ENCODE results near the gene PLEK2.
A peak's percentile ranks its signal among the peaks of the same experiment; 100 is the strongest.

Gene PLEK2

DNA sequence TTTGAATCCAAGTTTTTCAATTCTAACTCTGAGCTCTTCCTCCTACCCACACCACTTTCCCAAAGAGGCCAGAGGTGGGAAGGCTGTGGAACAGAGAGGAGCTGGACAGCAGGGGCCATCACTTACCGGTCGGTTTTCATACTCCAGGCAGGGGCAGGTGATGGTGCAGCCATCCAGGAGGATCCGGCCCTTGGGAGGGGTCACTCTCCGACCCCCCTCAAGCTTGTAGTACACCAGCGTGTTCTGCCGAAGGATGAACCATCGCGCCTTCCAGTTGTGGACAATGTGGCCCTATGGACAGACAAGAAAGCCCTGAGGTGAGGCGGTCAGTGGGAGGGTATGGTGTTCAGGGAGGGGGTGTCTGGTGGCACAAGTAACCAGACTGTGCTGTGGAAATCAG is 14.4 kb downstream of the PLEK2 start:
- Histone ChIP-seq H4K91ac (ENCODE audit: low read length) (no peak overlapping the region), H2BK12ac (ENCODE audit: low read length in 2 of 2) (no peak overlapping the region), H3K4me1 (ENCODE audit: control insufficient read depth, insufficient read depth, low read depth, low read length) (peaks cover 14% of the 10 kb centered on the region), H3K14ac (ENCODE audit: low read length in 2 of 2) (no peak overlapping the region), H3K4ac (ENCODE audit: low read depth in 1 of 2, low read length in 2 of 2) (no peak overlapping the region), H3K27me3 (ENCODE audit: control insufficient read depth in 1 of 2, insufficient read depth in 1 of 2, low read length in 2 of 2) (no peaks in the 10 kb centered on the region), H3K9me3 (ENCODE audit: control insufficient read depth, low read length) (no peaks in the 10 kb centered on the region), H4K8ac (ENCODE audit: low read length) (no peak overlapping the region), H2AFZ (ENCODE audit: low read depth, low read length) (no peak overlapping the region), H2BK5ac (ENCODE audit: low read depth, low read length, poor library complexity, severe bottlenecking) (no peak overlapping the region), H2AK5ac (ENCODE audit: low read length, severe bottlenecking) (no peak overlapping the region), H2BK120ac (ENCODE audit: low read depth, low read length) (no peak overlapping the region), H3K23ac (ENCODE audit: low read length in 2 of 2) (no peak overlapping the region), H3K9ac (ENCODE audit: low read length) (no peak overlapping the region), H2BK15ac (ENCODE audit: low read depth, poor library complexity, severe bottlenecking) (no peak overlapping the region), H3K4me3 (ENCODE audit: insufficient read depth in 1 of 2, low read depth in 1 of 2, low read length in 2 of 2) (no peak overlapping the region), H3K27ac (ENCODE audit: low read length, poor library complexity, severe bottlenecking) (no peak overlapping the region), H3K79me1 (replicated peaks; ENCODE audit: low read length, poor library complexity, severe bottlenecking) (no peaks in the 10 kb centered on the region), H3K36me3 (ENCODE audit: control insufficient read depth in 1 of 2, insufficient read depth in 2 of 2, low read depth in 1 of 2, low read length in 2 of 2) (peaks cover 0 to 10% of the 10 kb centered on the region in 2 experiments), H3K18ac (ENCODE audit: low read depth in 1 of 2, low read length in 2 of 2) (no peak overlapping the region), H3K4me2 (ENCODE audit: low read length, poor library complexity, severe bottlenecking) (no peak overlapping the region)
- no peak for DNase-seq
- WGBS, result 97% methylated on average over 9 of the region's 9 CpGs

DNA sequence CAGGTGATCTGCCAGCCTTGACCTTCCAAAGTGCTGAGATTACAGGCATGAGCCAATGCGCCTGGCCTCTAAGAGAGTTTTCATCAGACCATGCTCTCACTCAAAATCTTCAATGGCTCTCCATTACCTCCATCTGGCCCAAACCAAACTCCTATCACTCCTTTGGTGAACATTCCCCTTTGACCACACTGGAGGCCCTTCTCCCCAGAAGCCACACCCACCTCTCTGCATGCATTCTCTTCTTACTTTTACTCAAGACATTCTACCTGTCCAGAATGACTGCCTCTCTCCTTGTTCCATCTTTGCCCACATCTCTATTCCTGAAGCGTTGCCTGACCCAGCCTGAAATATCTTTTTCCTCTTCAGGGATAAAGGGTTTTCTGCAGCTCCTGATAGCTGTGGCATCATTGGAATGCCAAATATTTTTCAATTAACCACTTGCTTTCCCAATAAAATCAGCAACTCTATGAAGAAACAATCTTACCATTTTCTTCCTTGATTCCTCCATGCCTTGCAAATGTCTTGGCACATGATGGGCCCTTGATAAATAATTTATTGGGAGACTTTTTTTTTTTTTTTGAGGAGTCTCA is 15.5 kb downstream of the PLEK2 start:
- Histone ChIP-seq H3K23ac (ENCODE audit: low read length in 2 of 2) (no peak overlapping the region), H2BK15ac (ENCODE audit: low read depth, poor library complexity, severe bottlenecking) (no peak overlapping the region)

DNA sequence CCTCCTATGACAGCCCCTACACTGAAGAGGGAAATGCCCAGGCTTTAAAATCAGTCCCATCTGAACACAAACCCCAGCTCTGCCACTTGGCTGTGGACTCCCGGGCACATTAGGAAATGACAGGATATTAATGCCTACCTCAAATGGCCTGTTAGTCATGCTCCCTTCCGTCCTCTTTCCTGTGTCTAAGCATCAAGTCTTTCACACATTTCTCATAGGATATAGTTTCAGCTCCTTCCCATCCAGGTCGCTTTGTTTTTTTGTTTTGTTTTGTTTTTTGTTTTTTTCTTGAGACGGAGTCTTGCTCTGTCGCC is 16.1 kb downstream of the PLEK2 start:
- peak overlapping the region in 1 of 2 experiments; percentile 58 for H3K18ac ChIP-seq (ENCODE audit: low read depth in 1 of 2, low read length in 2 of 2)
- H3K4me1 ChIP-seq (ENCODE audit: control insufficient read depth, insufficient read depth, low read depth, low read length), result peaks cover 14% of the 10 kb centered on the region
- no peaks in the 10 kb centered on the region for H3K27me3 ChIP-seq (ENCODE audit: control insufficient read depth in 1 of 2, insufficient read depth in 1 of 2, low read length in 2 of 2)
- no peak overlapping the region for H3K27ac ChIP-seq (ENCODE audit: low read length, poor library complexity, severe bottlenecking)
- no peak overlapping the region for H2BK15ac ChIP-seq (ENCODE audit: low read depth, poor library complexity, severe bottlenecking)
- H3K14ac ChIP-seq (ENCODE audit: low read length in 2 of 2), result no peak overlapping the region
- H3K36me3 ChIP-seq (ENCODE audit: control insufficient read depth in 1 of 2, insufficient read depth in 2 of 2, low read depth in 1 of 2, low read length in 2 of 2), result peaks cover 0 to 15% of the 10 kb centered on the region in 2 experiments
- no peak overlapping the region for H2BK12ac ChIP-seq (ENCODE audit: low read length in 2 of 2)
- H4K8ac ChIP-seq (ENCODE audit: low read length), result no peak overlapping the region
- H3K4ac ChIP-seq (ENCODE audit: low read depth in 1 of 2, low read length in 2 of 2), result no peak overlapping the region
- H3K4me3 ChIP-seq (ENCODE audit: insufficient read depth in 1 of 2, low read depth in 1 of 2, low read length in 2 of 2), result no peak overlapping the region
- H3K9me3 ChIP-seq (ENCODE audit: control insufficient read depth, low read length), result no peaks in the 10 kb centered on the region
- no peak overlapping the region for H2AFZ ChIP-seq (ENCODE audit: low read depth, low read length)
- no peak overlapping the region for H3K23ac ChIP-seq (ENCODE audit: low read length in 2 of 2)
- no peak overlapping the region for H3K4me2 ChIP-seq (ENCODE audit: low read length, poor library complexity, severe bottlenecking)
- H2BK5ac ChIP-seq (ENCODE audit: low read depth, low read length, poor library complexity, severe bottlenecking), result no peak overlapping the region
- H2BK120ac ChIP-seq (ENCODE audit: low read depth, low read length), result no peak overlapping the region
- no peak overlapping the region for H4K91ac ChIP-seq (ENCODE audit: low read length)
- no peak overlapping the region for H3K9ac ChIP-seq (ENCODE audit: low read length)
- no peaks in the 10 kb centered on the region for H3K79me1 ChIP-seq (replicated peaks; ENCODE audit: low read length, poor library complexity, severe bottlenecking)
- peak overlapping the region; percentile 81 for H2AK5ac ChIP-seq (ENCODE audit: low read length, severe bottlenecking)
- DNase-seq, result peak; percentile 31
- 62% methylated on average over 5 of the region's 5 CpGs for WGBS

More for the DNA sequence above, 15.5 kb downstream of the PLEK2 start:
- Histone ChIP-seq H3K79me1 (replicated peaks; ENCODE audit: low read length, poor library complexity, severe bottlenecking) (no peaks in the 10 kb centered on the region), H2AK5ac (ENCODE audit: low read length, severe bottlenecking) (no peak overlapping the region), H3K4me3 (ENCODE audit: insufficient read depth in 1 of 2, low read depth in 1 of 2, low read length in 2 of 2) (no peak overlapping the region), H3K9me3 (ENCODE audit: control insufficient read depth, low read length) (no peaks in the 10 kb centered on the region), H4K91ac (ENCODE audit: low read length) (no peak overlapping the region), H3K36me3 (ENCODE audit: control insufficient read depth in 1 of 2, insufficient read depth in 2 of 2, low read depth in 1 of 2, low read length in 2 of 2) (peaks cover 0 to 15% of the 10 kb centered on the region in 2 experiments), H3K9ac (ENCODE audit: low read length) (no peak overlapping the region), H2BK12ac (ENCODE audit: low read length in 2 of 2) (no peak overlapping the region), H3K27ac (ENCODE audit: low read length, poor library complexity, severe bottlenecking) (no peak overlapping the region), H3K14ac (ENCODE audit: low read length in 2 of 2) (no peak overlapping the region), H3K4me2 (ENCODE audit: low read length, poor library complexity, severe bottlenecking) (no peak overlapping the region), H2BK5ac (ENCODE audit: low read depth, low read length, poor library complexity, severe bottlenecking) (no peak overlapping the region), H2AFZ (ENCODE audit: low read depth, low read length) (no peak overlapping the region), H3K4me1 (ENCODE audit: control insufficient read depth, insufficient read depth, low read depth, low read length) (peaks cover 14% of the 10 kb centered on the region), H2BK120ac (ENCODE audit: low read depth, low read length) (no peak overlapping the region), H3K27me3 (ENCODE audit: control insufficient read depth in 1 of 2, insufficient read depth in 1 of 2, low read length in 2 of 2) (no peaks in the 10 kb centered on the region), H3K18ac (ENCODE audit: low read depth in 1 of 2, low read length in 2 of 2) (no peak overlapping the region), H3K4ac (ENCODE audit: low read depth in 1 of 2, low read length in 2 of 2) (no peak overlapping the region), H4K8ac (ENCODE audit: low read length) (no peak overlapping the region)
- DNase-seq, result peak; percentile 19
- 61% methylated on average over 2 of the region's 2 CpGs for WGBS

DNA sequence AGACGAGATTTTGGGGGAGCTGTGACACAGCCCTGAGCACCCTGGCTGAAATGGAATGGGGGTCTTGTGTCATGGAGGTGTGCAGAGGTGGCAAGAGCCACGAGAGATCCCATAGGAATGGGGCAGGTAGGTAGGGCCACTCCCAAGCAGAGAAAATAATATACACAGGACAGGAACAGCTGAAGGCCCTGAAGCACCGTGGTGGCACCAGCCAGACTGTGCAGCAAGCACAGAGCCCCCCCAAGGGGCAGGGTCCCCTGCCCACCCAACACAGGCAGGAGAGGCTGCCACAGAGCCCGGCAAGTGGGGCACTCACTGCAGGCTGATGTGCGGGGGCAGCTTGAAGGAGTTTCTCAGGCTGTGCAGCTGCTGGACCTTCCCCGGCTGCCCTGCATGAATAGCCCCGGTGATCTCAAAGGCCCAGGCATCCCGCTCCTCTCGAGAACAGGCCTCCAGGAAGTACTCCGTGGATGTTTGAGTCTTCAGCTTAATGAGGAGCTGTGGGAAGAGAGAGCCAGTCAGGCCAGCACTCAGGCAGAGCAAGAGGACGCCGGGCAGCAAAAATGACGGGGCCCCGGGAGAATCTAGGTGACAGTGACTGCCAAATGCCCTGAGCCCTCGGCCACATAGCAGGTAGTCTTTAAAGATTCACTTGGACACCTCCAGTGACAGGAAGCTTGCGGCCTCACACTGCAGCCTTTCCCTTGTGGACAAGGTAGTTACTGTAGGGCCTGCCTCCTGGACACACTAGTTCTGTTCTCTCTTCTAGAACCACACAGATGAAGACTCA is 16.7 kb downstream of the PLEK2 start:
- no peak overlapping the region for H2BK5ac ChIP-seq (ENCODE audit: low read depth, low read length, poor library complexity, severe bottlenecking)
- H3K79me1 ChIP-seq (replicated peaks; ENCODE audit: low read length, poor library complexity, severe bottlenecking), result no peaks in the 10 kb centered on the region
- no peak overlapping the region for H3K9ac ChIP-seq (ENCODE audit: low read length)
- 74% methylated on average over 16 of the region's 16 CpGs for WGBS
- no peak overlapping the region for H2BK15ac ChIP-seq (ENCODE audit: low read depth, poor library complexity, severe bottlenecking)
- peaks cover 14% of the 10 kb centered on the region for H3K4me1 ChIP-seq (ENCODE audit: control insufficient read depth, insufficient read depth, low read depth, low read length)
- H3K4ac ChIP-seq (ENCODE audit: low read depth in 1 of 2, low read length in 2 of 2), result no peak overlapping the region
- H4K91ac ChIP-seq (ENCODE audit: low read length), result no peak overlapping the region
- H2BK12ac ChIP-seq (ENCODE audit: low read length in 2 of 2), result peak overlapping the region in 1 of 2 experiments; percentile 35
- peaks cover 0 to 15% of the 10 kb centered on the region in 2 experiments for H3K36me3 ChIP-seq (ENCODE audit: control insufficient read depth in 1 of 2, insufficient read depth in 2 of 2, low read depth in 1 of 2, low read length in 2 of 2)
- H4K8ac ChIP-seq (ENCODE audit: low read length), result no peak overlapping the region
- DNase-seq, result no peak
- no peaks in the 10 kb centered on the region for H3K27me3 ChIP-seq (ENCODE audit: control insufficient read depth in 1 of 2, insufficient read depth in 1 of 2, low read length in 2 of 2)
- H3K23ac ChIP-seq (ENCODE audit: low read length in 2 of 2), result no peak overlapping the region
- no peak overlapping the region for H3K27ac ChIP-seq (ENCODE audit: low read length, poor library complexity, severe bottlenecking)
- H3K4me2 ChIP-seq (ENCODE audit: low read length, poor library complexity, severe bottlenecking), result no peak overlapping the region
- H3K18ac ChIP-seq (ENCODE audit: low read depth in 1 of 2, low read length in 2 of 2), result peak overlapping the region in 1 of 2 experiments; percentile 58
- H2BK120ac ChIP-seq (ENCODE audit: low read depth, low read length), result no peak overlapping the region
- peak overlapping the region; percentile 81 for H2AK5ac ChIP-seq (ENCODE audit: low read length, severe bottlenecking)
- peak overlapping the region; percentile 30 for H2AFZ ChIP-seq (ENCODE audit: low read depth, low read length)
- H3K4me3 ChIP-seq (ENCODE audit: insufficient read depth in 1 of 2, low read depth in 1 of 2, low read length in 2 of 2), result no peak overlapping the region
- no peaks in the 10 kb centered on the region for H3K9me3 ChIP-seq (ENCODE audit: control insufficient read depth, low read length)
- H3K14ac ChIP-seq (ENCODE audit: low read length in 2 of 2), result no peak overlapping the region
